ENCODE data around the gene PSMC1.

GRCh38 chr14:90275820-90276219 lies 19.5 kb downstream of the PSMC1 start:
- no peak for TF ChIP-seq CTCF (IDR thresholded peaks at IDR 0.05)
- no peak for TF ChIP-seq POLR2AphosphoS5 (IDR thresholded peaks at IDR 0.05)
- TF ChIP-seq EP300 (IDR thresholded peaks at IDR 0.05): no peak
- no peak for TF ChIP-seq POLR2A (IDR thresholded peaks at IDR 0.05)

All from stomach (tissue), 4 donors.